ENCODE results near the gene ALAD. TPM values are rescaled to one million over a fixed set of nuclear protein-coding genes. Genes with fewer than 3 reads are reported as not detected.

The ALAD gene
- total RNA-seq, 4 donors from 2014 or later, result 44.6 to 81.4 (median 62.2) TPM

GRCh38 chr9:113395000-113395861, 5.9 kb downstream of the ALAD start:
- H3K4me1 ChIP-seq, result peaks cover 0 to 26% (median 6%) of the 10 kb centered on the region in 4 donors
- TF ChIP-seq POLR2A (IDR thresholded peaks at IDR 0.05), result peak in 1 of 2 donors; percentile 17
- TF ChIP-seq CTCF (IDR thresholded peaks at IDR 0.05), result no peak
- H3K36me3 ChIP-seq, result peaks cover 0 to 36% (median 0%) of the 10 kb centered on the region in 3 donors
- peak in 1 of 3 donors; percentile 68 for DNase-seq
- no peaks in the 10 kb centered on the region for H3K27me3 ChIP-seq
- no peaks in the 10 kb centered on the region for H3K9me3 ChIP-seq
- H3K27ac ChIP-seq, result peak overlapping the region in 2 of 4 donors; percentile 47 to 63
- H3K4me3 ChIP-seq, result no peak overlapping the region

- no peak for DNase-seq
- TF ChIP-seq POLR2A (IDR thresholded peaks at IDR 0.05) (no peak), CTCF (IDR thresholded peaks at IDR 0.05) (no peak)
- Histone ChIP-seq H3K4me3 (no peak overlapping the region), H3K27ac (no peak overlapping the region), H3K27me3 (no peaks in the 10 kb centered on the region), H3K9me3 (no peaks in the 10 kb centered on the region), H3K4me1 (peaks cover 0 to 27% (median 3%) of the 10 kb centered on the region in 4 donors), H3K36me3 (peaks cover 0 to 56% (median 0%) of the 10 kb centered on the region in 3 donors)
Observed at GRCh38 chr9:113393281-113393680, 7.8 kb downstream of the ALAD start.

- DNase-seq, result no peak
- Histone ChIP-seq H3K9me3 (no peaks in the 10 kb centered on the region), H3K4me3 (no peak overlapping the region), H3K4me1 (peaks cover 0 to 30% (median 7%) of the 10 kb centered on the region in 4 donors), H3K27me3 (no peaks in the 10 kb centered on the region), H3K36me3 (peaks cover 0 to 61% (median 0%) of the 10 kb centered on the region in 3 donors), H3K27ac (no peak overlapping the region)
- TF ChIP-seq CTCF (IDR thresholded peaks at IDR 0.05) (no peak), POLR2A (IDR thresholded peaks at IDR 0.05) (no peak)
Observed at GRCh38 chr9:113391917-113392316, 9.2 kb downstream of the ALAD start.

- peaks cover 0 to 61% (median 0%) of the 10 kb centered on the region in 3 donors for H3K36me3 ChIP-seq
- peaks cover 0 to 38% (median 10%) of the 10 kb centered on the region in 4 donors for H3K4me1 ChIP-seq
- no peak overlapping the region for H3K4me3 ChIP-seq
- DNase-seq, result no peak
- H3K27ac ChIP-seq, result no peak overlapping the region
- H3K27me3 ChIP-seq, result no peaks in the 10 kb centered on the region
- H3K9me3 ChIP-seq, result no peaks in the 10 kb centered on the region
- TF ChIP-seq POLR2A (IDR thresholded peaks at IDR 0.05), result no peak
- TF ChIP-seq CTCF (IDR thresholded peaks at IDR 0.05), result no peak
Observed at GRCh38 chr9:113390192-113390960, 10.7 kb downstream of the ALAD start.

GRCh38 chr9:113389451-113389850, 11.6 kb downstream of the ALAD start:
- TF ChIP-seq CTCF (IDR thresholded peaks at IDR 0.05) (no peak), POLR2A (IDR thresholded peaks at IDR 0.05) (no peak)
- no peak overlapping the region for H3K4me3 ChIP-seq
- no peaks in the 10 kb centered on the region for H3K9me3 ChIP-seq
- no peak for DNase-seq
- peak overlapping the region in 1 of 4 donors; percentile 85 for H3K27ac ChIP-seq
- H3K27me3 ChIP-seq, result no peaks in the 10 kb centered on the region
- peaks cover 0 to 34% (median 10%) of the 10 kb centered on the region in 4 donors for H3K4me1 ChIP-seq
- H3K36me3 ChIP-seq, result peaks cover 0 to 61% (median 0%) of the 10 kb centered on the region in 3 donors
